ENCODE results near the gene KLK14.
A peak's percentile ranks its signal among the peaks of the same experiment; 100 is the strongest.

The KLK14 gene

GRCh38 chr19:51082611-51083010 is at the start of gene KLK14:
KLK14 (minus strand) TSS chr19:51082887; CDS start chr19:51082614, 273 bp downstream.
- Histone ChIP-seq H3K4me1 (ENCODE audit: control insufficient read depth in 1 of 2, insufficient read depth in 1 of 2, low read depth in 1 of 2, low read length in 1 of 2) (no peaks in the 10 kb centered on the region), H3K36me3 (no peaks in the 10 kb centered on the region), H3K9me3 (no peaks in the 10 kb centered on the region), H3K27ac (no peak within 1 kb of the TSS), H3K4me3 (ENCODE audit: low read depth in 1 of 2, low read length in 1 of 2) (no peak within 1 kb of the TSS), H3K27me3 (peaks cover 21% of the 10 kb centered on the region)
- TF ChIP-seq CTCF (IDR thresholded peaks at IDR 0.05), result no peak

- peak overlapping the region; percentile 31 to 59 for H3K4me3 ChIP-seq (ENCODE audit: low read depth in 1 of 2, low read length in 1 of 2)
Observed at GRCh38 chr19:51131780-51132680, 49.3 kb upstream of the KLK14 start.

GRCh38 chr19:51129716-51130115 is 47.0 kb upstream of the KLK14 start:
- Histone ChIP-seq H3K4me1 (ENCODE audit: control insufficient read depth in 1 of 2, insufficient read depth in 1 of 2, low read depth in 1 of 2, low read length in 1 of 2) (peaks cover 95 to 97% of the 10 kb centered on the region in 2 experiments), H3K36me3 (peaks cover 50% of the 10 kb centered on the region), H3K27ac (peak overlapping the region; percentile 98), H3K4me3 (ENCODE audit: low read depth in 1 of 2, low read length in 1 of 2) (no peak overlapping the region), H3K27me3 (no peaks in the 10 kb centered on the region), H3K9me3 (no peaks in the 10 kb centered on the region)
- TF ChIP-seq CTCF (IDR thresholded peaks at IDR 0.05), result no peak

More at GRCh38 chr19:51131780-51132680, 49.3 kb upstream of the KLK14 start:
- Histone ChIP-seq H3K9me3 (no peaks in the 10 kb centered on the region), H3K4me1 (ENCODE audit: control insufficient read depth in 1 of 2, insufficient read depth in 1 of 2, low read depth in 1 of 2, low read length in 1 of 2) (peaks cover 96 to 97% of the 10 kb centered on the region in 2 experiments), H3K27ac (peak overlapping the region; percentile 98), H3K27me3 (no peaks in the 10 kb centered on the region), H3K36me3 (peaks cover 41% of the 10 kb centered on the region)
- TF ChIP-seq CTCF (IDR thresholded peaks at IDR 0.05), result peak; percentile 44

GRCh38 chr19:51128227-51128626 is 45.5 kb upstream of the KLK14 start:
- TF ChIP-seq CTCF (IDR thresholded peaks at IDR 0.05), result no peak
- Histone ChIP-seq H3K36me3 (peaks cover 50% of the 10 kb centered on the region), H3K4me1 (ENCODE audit: control insufficient read depth in 1 of 2, insufficient read depth in 1 of 2, low read depth in 1 of 2, low read length in 1 of 2) (peaks cover 99% of the 10 kb centered on the region in 2 experiments), H3K9me3 (no peaks in the 10 kb centered on the region), H3K27me3 (no peaks in the 10 kb centered on the region), H3K4me3 (ENCODE audit: low read depth in 1 of 2, low read length in 1 of 2) (peak overlapping the region; percentile 71 to 95), H3K27ac (peak overlapping the region; percentile 98)

GRCh38 chr19:51127755-51128154 is 45.1 kb upstream of the KLK14 start:
- peaks cover 99 to 100% of the 10 kb centered on the region in 2 experiments for H3K4me1 ChIP-seq (ENCODE audit: control insufficient read depth in 1 of 2, insufficient read depth in 1 of 2, low read depth in 1 of 2, low read length in 1 of 2)
- H3K36me3 ChIP-seq, result peaks cover 50% of the 10 kb centered on the region
- H3K27me3 ChIP-seq, result no peaks in the 10 kb centered on the region
- H3K9me3 ChIP-seq, result no peaks in the 10 kb centered on the region
- H3K4me3 ChIP-seq (ENCODE audit: low read depth in 1 of 2, low read length in 1 of 2), result peak overlapping the region; percentile 71 to 95
- no peak for TF ChIP-seq CTCF (IDR thresholded peaks at IDR 0.05)
- H3K27ac ChIP-seq, result peak overlapping the region; percentile 98
